OCI-LY7 (cell line): ENCODE data around the gene GATA1.

ENCODE experiments used
- CTCF ChIP-seq: fragments of 200-600 bp; sonication (generic); conservative IDR thresholded peaks from 2 replicates; pipeline ENCODE4 v1.5.1; 2014; ENCODE audit warnings: mild to moderate bottlenecking, antibody characterized with exemption, low read length, moderate library complexity, mixed read lengths
- EZH2phosphoT487 ChIP-seq: fragments of 200-600 bp; sonication (generic); IDR thresholded peaks from 2 replicates; pipeline ENCODE4 v1.6.1; 2018; ENCODE audit warnings: low read depth, borderline replicate concordance, mild to moderate bottlenecking, mixed run types, antibody characterized with exemption, low read length, moderate library complexity, mixed read lengths

GRCh38 chrX:48787505-48788443 is 1.4 kb downstream of the GATA1 start:
- TF ChIP-seq CTCF, result no peak
- TF ChIP-seq EZH2phosphoT487, result no peak
